Skin of body (tissue), 2 donors: ENCODE measurements around the gene ZKSCAN2. TPM values are rescaled to one million over a fixed set of nuclear protein-coding genes. Genes with fewer than 3 reads are reported as not detected.

Experiments used
- DNase-seq: peaks from one replicate; lab custom pipeline; 2025; lab: John Stamatoyannopoulos, UW
- total RNA-seq: library from RNA; depleted of rRNA; stranded (reverse); fragments of >200 nt; gene quantifications from one replicate; pipeline ENCODE4 v1.2.3, GENCODE V29; 2014

ZKSCAN2 gene
- total RNA-seq, 1 donor from 2014 or later, result 4.2 TPM

DNA sequence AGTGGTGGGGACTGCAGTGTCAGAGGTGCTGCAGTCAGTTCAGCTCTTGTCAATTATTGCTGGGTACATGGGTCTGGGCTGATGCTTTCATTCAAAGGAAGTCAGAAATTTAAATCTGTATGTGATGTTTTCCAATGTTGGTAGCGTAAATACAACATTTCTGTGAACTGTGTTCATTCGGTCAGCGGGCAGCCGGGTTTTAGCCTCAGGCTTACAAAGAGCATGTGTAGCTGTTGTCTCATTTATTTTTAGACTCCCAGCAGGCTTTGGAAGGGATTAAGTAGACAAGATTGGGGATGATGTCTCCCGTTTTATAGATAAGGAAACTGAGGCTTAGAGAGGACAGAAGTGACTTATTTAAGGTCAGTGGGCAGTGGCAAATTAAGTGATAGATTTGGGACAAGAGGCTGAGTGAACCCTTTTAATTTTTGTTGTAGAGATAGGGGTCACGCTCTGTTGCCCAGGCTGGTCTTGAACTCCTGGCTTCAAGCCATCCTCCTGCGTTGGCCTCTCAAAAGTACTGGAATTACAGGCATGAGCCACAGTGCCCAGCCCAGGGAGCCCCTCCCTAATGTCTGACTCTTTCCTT, 32.8 kb downstream of the ZKSCAN2 start:
- no peak for DNase-seq

DNA sequence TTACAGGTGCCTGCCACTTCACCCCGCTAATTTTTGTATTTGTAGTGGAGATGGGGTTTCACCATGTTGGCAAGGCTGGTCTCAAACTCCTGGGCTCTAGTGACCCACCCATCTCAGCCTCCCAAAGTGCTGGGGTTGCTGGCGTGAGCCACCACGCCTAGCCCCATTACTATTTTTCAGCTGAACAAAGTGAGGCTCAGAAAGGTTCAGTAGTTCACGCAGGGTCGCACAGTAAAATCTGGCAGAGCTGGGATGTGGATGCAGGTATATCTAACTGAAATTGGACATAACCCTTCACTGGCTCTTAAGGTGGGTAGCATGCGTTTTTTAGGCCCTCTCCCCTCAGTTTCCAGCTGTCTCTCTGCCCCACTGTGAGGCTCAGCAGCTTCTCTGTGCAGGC, 33.7 kb downstream of the ZKSCAN2 start:
- DNase-seq, result no peak

DNA sequence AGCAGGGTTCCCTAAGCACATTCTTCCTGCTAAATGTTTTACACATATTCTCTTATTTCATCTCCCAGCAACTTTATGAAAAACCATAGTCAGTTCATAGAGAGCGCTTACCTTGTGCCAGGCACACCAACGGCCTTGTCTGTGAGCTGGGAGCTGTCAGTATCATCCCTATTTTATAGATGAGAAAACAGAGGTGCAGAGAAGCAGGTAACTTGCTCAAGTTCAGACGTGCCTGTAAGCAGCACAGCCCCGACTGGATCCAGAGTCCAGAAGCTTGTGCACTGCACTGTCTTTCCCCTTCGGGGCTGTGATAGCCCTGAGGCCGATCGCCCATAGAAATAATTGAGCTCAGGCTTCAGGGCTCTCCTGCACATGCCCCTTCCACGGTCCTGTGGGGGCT, 34.7 kb downstream of the ZKSCAN2 start:
- no peak for DNase-seq

DNA sequence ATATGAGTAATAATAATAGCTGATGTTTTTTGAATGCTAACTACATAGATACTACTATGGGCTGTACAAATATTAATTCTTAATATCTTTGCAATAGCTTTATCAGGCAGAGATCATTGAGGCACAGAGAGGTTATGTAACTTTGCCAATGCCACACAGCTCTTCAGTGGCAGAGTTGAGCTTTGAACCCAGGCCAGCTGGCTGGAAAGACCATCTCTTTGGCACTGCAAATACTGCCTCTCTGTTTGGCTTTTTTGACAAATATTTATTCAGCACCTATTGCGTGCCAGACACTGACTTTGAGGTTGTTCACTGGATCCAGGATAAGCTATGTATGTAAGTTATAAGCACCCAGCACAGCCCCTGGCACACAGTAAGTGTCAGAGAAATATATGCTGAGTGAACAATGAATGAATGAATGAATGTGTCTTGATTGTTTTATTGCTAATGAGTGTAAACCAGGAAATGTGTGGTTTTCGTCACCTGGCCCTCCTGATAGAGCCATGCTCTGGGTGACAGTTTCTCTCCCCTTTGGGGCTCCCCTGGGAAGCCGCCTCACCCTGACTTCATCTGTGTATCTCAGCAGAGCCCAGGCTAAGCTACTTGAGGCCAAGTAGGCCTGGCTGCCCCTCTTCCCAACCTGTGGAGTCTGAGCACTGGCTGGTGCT, 38.4 kb downstream of the ZKSCAN2 start:
- no peak for DNase-seq

DNA sequence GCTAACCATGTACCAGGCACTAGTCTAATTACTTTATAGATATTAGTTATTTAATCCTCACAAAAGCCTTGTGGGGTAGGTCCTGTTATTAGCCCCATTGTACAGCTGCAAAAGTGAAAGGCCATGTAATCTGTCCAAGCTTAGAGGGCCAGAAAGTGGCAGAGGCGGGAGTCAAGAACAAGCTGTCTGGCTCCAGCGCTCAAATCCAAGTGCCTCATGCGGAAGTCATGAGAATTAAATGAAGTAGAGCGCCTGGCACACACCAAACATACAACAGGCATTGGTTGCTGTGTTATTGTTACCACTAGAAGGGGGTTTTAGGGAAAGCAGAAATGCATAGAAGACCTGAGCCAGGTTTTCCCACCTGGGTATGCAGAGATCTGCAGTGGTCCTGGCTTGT, 39.7 kb downstream of the ZKSCAN2 start:
- no peak for DNase-seq

DNA sequence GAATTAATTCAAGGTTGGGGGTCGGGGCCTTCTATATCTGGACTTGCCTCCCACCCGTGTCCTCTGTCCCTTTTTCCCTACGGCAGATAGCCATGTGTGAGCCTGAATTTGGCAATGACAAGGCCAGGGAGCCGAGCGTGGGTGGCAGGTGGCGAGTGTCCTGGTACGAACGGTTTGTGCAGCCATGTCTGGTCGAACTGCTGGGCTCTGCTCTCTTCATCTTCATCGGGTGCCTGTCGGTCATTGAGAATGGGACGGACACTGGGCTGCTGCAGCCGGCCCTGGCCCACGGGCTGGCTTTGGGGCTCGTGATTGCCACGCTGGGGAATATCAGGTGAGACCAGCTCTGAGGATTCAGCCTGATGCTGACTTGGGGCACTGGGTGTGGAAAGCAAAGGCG, 40.5 kb downstream of the ZKSCAN2 start:
- no peak for DNase-seq

DNA sequence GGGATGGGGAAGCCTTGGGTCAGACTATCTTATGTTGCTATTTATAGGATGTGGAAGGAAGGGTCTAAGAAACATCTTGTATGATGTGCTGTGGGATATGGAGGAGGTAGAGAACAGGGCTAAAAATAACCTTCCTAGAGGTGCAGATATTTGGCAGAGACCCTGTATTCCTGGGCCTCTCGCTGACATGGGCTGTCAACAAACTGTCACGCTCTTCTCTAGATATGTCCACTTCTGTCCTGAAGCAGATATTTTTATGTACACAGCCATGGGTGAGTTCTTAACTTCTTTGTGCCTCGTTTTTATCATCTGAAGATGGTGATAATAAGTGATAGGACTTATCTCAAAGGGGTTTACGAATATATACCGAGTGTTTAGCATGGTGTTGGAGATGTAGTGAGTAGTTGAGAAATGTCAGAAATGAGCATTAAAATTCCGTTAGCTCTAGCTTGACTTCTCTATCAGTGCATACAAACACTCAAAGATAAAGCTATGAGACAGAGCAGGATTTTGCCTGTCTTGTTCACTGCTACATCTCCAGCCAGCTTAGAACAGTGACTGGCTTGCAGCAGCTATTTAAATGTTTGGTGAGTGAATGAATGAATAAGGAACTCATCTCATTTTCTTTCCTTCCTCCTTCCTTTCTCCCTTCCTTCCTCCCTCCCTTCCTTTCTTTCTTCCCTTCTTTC, 43.8 kb downstream of the ZKSCAN2 start:
- no peak for DNase-seq

DNA sequence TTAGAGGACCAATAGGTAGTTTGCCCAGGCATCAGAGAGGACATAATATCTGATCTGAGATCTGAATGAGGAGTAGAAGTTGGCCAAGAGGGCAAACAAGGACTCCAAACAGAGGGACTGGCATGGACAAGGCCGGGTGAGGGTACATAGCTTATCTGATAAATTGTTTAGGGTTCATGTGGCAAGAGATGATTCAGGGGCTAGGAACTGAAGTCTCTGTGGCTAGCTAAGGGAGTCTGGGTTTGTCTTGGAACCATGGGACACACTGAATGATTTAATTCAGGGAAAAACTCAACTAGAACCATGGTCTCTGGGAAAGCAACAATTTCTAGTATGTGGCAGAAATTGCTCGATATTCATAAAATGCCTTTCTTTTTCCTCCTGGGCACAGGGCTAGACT, 45.0 kb downstream of the ZKSCAN2 start:
- no peak for DNase-seq

DNA sequence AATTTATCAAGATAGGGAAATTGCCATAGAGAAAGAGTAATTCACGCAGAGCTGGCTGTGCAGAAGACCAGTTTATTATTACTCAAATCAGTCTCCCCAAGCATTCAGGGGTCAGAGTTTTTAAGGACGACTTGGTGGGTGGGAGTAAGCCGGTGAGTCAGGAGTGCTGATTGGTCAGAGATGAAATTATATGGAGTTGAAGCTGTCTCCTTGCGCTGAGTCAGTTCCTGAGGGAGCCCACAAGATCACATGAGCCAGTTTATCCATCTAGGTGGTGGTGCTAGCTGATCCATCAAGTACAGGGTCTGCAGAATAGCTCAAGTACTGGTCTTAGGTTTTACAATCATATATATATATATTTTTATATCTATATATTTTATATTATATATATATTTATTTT, 46.9 kb downstream of the ZKSCAN2 start:
- DNase-seq, result no peak

DNA sequence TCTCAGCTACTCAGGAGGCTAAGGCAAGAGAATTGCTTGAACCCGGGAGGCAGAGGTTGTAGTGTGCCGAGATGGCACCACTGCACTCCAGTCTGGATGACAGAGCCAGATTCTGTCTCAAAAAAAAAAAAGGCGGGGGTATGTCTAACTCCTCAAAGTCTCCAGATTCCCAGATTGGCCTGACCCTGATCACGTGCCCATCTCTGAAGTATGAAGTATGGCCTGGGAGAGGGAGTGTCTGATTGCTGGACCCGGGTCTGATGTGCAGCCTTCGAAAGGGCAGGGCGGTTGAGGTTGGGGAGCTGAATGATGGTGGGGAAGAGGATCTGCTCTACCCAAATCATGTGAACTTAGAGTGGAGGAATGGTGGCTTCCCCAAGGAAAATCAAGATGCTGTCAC, 58.2 kb downstream of the ZKSCAN2 start:
- DNase-seq, result no peak

DNA sequence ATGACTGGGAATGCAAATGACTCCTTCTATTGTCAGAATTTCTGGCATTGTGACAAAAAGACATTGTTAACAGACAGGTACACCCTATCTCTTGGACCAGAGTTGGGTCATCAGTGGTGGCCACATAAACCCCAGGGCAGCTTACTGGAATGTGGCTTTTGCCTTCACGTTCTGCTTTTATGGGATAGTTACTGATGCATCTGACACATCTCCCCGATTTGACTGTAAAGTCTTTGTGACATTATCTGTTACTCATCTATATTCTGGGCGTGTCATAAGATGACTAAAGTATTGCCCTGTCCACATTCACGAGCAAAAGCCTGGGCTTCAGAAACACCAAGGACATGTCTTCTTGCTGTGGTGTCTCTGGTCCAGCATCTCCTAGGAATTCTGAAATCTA, 59.6 kb downstream of the ZKSCAN2 start:
- DNase-seq, result no peak

DNA sequence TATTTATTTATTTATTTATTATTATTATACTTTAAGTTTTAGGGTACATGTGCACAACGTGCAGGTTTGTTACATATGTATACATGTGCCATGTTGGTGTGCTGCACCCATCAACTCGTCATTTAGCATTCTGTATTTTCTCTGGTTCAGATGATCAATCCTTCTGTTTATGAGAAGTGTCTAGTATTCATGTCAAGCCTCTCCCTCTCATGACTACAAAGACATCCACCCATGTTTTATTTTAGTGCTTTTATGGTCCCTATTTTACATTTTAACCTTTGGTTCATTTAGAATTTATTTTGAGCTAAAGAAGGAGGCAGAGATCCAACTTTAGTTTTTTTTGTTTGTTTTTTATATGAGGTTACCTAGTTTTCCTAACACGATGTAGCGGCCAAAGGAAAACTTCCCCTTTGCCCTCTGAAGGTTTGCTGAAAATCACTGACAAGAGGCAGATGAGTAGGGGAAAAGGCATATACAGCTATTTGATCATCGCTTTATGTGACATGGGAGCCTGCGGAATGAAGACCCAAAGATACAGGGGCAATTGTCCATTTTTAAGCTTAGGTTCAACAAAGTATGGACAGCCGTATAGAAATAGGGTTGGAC, 63.3 kb downstream of the ZKSCAN2 start:
- DNase-seq, result no peak

DNA sequence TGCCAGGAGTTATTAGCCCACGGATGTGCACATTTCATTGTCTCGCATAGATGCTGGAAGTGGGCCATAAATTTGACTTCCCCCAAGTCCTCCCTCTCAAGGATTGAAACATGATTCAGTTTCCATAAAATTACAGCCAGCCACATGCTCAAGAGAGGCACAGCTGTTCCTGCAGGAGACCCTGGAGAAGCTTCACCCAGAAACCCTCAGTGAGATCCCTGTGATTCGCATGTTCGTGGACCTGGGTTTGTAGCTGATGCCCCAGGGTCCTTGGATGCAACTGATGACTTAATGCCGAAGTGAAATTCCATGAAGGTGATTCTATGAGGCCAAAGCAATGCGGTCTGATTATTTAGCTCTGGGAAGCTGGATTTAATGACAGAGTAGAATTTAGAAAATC, 65.5 kb downstream of the ZKSCAN2 start:
- DNase-seq, result peak; percentile 69

DNA sequence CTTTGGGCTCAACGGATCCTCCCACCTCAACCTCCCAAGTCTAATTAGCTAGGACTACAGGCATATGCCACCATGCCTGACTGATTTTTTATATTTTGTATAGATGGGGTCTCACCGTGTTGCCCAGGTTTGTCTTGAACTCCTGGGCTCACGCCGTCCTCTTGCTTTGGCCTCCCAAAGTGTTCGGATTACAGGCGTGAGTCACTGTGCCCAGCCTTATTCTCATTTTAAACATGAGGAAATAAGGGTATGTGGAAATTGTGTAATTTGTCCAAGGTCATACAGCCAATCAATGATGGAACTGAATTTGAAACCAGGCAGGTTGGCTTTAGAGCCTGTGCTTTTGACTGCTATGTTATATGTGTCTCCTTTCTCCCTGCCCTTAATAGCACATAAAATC, 68.3 kb downstream of the ZKSCAN2 start:
- no peak for DNase-seq

DNA sequence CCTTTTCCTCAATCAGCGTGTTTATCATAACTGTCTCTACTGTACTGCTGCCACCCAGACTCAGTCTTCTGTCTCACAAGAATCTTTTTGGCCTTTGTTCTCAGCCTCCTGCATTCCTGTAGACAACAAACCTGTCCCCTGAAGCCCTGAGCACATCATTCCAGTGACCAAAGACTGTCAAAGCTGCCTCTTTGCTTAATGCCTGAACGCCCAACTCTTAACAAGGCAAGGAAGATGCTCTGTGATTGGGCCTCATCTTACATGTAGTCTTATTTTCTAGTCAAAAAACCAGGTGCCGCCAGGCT, 70.2 kb downstream of the ZKSCAN2 start:
- no peak for DNase-seq

Other genes starting within 250 kb of the ZKSCAN2 start
- gene ARHGAP17, start 242.5 kb downstream of the ZKSCAN2 start, total RNA-seq, result 44.6 TPM
- 36.4 TPM for gene LCMT1, start 146.1 kb downstream of the ZKSCAN2 start, total RNA-seq
- gene AQP8, start 40.9 kb downstream of the ZKSCAN2 start, total RNA-seq, result not detected